Activated CD4-positive, alpha-beta T cell treated with anti-CD3 and anti-CD28 coated beads, Interleukin-2, amount 10 ng/mL, durations not matched to agents 24 days and 14 days (primary cell): ENCODE results near the gene DCUN1D4. TPM values are rescaled to one million over a fixed set of nuclear protein-coding genes. Genes with fewer than 3 reads are reported as not detected.
A peak's percentile ranks its signal among the peaks of the same experiment; 100 is the strongest.
"Not testable (repeated sequence)": the region's sequence is repeated elsewhere in the genome, so short reads cannot be mapped to it uniquely, and the experiment has no call there.

Source experiments
- DNase-seq: peaks from one replicate; pipeline ENCODE4 v3.0.0; 2022
- H3K27ac Mint-ChIP-seq: one replicate; pipeline ENCODE4 v1.8.0; 2022; ENCODE audit warnings: mild to moderate bottlenecking, mixed read lengths
- H3K27me3 Mint-ChIP-seq: one replicate; pipeline ENCODE4 v1.8.0; 2022; ENCODE audit warnings: mixed read lengths
- H3K36me3 Mint-ChIP-seq: one replicate; pipeline ENCODE4 v1.8.0; 2022; ENCODE audit warnings: low read depth, mild to moderate bottlenecking, mixed read lengths
- H3K4me1 Mint-ChIP-seq: one replicate; pipeline ENCODE4 v1.8.0; 2021; ENCODE audit warnings: mixed read lengths
- H3K4me3 Mint-ChIP-seq: one replicate; pipeline ENCODE4 v1.8.0; 2022; ENCODE audit warnings: mild to moderate bottlenecking, moderate library complexity, mixed read lengths
- H3K9me3 Mint-ChIP-seq: one replicate; pipeline ENCODE4 v1.8.0; 2021; ENCODE audit warnings: mixed read lengths
- intact Hi-C: fragments of 100-400 bp; cut with micrococcal nuclease; formaldehyde crosslinking; loops from one replicate; pipeline ENCODE4 v1.15.1; 2023
- total RNA-seq: library from RNA; stranded (reverse); gene quantifications from 2 replicates; pipeline ENCODE4 v1.2.3, GENCODE V29; 2022

DCUN1D4 gene
- total RNA-seq, 1 donor from 2014 or later: 34.3 TPM

- intact Hi-C loops: no loop called here
- no peaks in the 10 kb centered on the region for H3K27me3 Mint-ChIP-seq
- no peaks in the 10 kb centered on the region for H3K9me3 Mint-ChIP-seq
- H3K36me3 Mint-ChIP-seq: peaks cover 24% of the 10 kb centered on the region
- no peak overlapping the region for H3K27ac Mint-ChIP-seq
- H3K4me3 Mint-ChIP-seq: no peak overlapping the region
- H3K4me1 Mint-ChIP-seq: peaks cover 7% of the 10 kb centered on the region
- DNase-seq: no peak
These were observed 47.8 kb downstream of the DCUN1D4 start for GRCh38 chr4:51890760-51891159.

- H3K4me3 Mint-ChIP-seq, H3K27me3 Mint-ChIP-seq, H3K27ac Mint-ChIP-seq, H3K9me3 Mint-ChIP-seq, intact Hi-C loops, DNase-seq: not testable (repeated sequence)
- Mint-ChIP-seq H3K4me1 (peaks cover 16% of the 10 kb centered on the region), H3K36me3 (peaks cover 26% of the 10 kb centered on the region)
These were observed 50.4 kb downstream of the DCUN1D4 start for GRCh38 chr4:51893402-51893801.

- Mint-ChIP-seq H3K4me1 (peaks cover 16% of the 10 kb centered on the region), H3K27me3 (no peaks in the 10 kb centered on the region), H3K9me3 (no peaks in the 10 kb centered on the region), H3K27ac (no peak overlapping the region), H3K36me3 (peaks cover 26% of the 10 kb centered on the region), H3K4me3 (no peak overlapping the region)
- intact Hi-C loops: loop anchor here (2.0 kb wide), 1 partner anchor 51 kb away; the partner anchor contains the start of gene DCUN1D4
- DNase-seq: no peak
These were observed 51.2 kb downstream of the DCUN1D4 start for GRCh38 chr4:51894059-51894645.

DNA sequence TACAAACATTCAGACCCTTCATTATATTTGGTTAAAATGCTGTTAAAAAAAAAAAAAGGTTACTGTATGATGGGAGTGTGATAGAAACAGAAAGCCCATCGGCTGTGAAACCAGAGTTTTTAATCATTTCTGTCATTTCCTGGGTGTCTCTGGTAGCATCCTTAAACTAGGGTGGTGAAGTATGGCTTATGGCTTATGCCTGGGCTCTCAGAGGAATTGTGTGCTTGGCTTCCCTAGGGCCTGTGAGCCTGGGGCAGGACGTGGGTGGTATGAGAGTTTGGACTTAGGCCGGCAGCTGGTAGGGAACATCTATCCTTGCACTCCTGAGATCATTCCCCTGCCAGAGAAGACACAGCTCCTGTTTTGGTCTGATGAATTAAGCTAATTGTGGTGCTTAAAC lies 52.2 kb downstream of the DCUN1D4 start:
- H3K4me3 Mint-ChIP-seq: no peak overlapping the region
- peaks cover 16% of the 10 kb centered on the region for H3K4me1 Mint-ChIP-seq
- no peaks in the 10 kb centered on the region for H3K9me3 Mint-ChIP-seq
- H3K36me3 Mint-ChIP-seq: peaks cover 23% of the 10 kb centered on the region
- DNase-seq: no peak
- H3K27me3 Mint-ChIP-seq: no peaks in the 10 kb centered on the region
- intact Hi-C loops: loop anchor here (2.0 to 5.0 kb wide), 2 partner anchors 52 to 132 kb away; partner anchors contain the start of gene DCUN1D4
- H3K27ac Mint-ChIP-seq: no peak overlapping the region

DNA sequence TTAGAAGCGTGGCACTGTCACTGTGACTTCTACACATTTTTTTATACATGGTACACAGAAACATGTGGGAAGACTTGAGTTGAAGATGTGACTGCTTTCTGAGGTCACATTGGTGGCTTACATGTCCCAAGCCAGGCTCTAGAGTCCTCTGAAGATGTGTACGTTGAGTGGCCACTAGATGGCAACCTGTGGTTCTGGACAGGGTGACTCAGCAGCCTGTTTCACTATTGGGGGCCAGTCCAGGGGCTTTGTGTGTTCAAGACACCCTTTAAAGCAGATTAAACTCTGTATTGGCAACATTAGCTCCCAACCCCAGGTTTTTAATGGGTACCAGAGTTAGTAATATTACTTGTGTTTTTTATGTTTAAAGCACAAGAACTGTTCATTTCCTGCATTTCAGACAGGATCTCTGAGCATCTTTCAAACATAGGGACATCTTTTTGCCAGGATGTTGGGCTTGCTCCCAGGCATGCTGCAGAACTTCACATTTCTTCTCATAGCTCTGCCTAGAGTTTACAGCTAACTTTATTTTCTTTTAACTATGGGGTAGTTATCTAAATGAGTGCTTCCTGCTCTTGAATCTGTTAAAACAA lies 53.0 kb downstream of the DCUN1D4 start:
- peak; percentile 86 for DNase-seq
- Mint-ChIP-seq H3K4me1 (peaks cover 16% of the 10 kb centered on the region), H3K27ac (peak overlapping the region; percentile 64), H3K36me3 (peaks cover 22% of the 10 kb centered on the region), H3K27me3 (no peaks in the 10 kb centered on the region), H3K4me3 (no peak overlapping the region), H3K9me3 (no peaks in the 10 kb centered on the region)
- intact Hi-C loops: loop anchor here (2.0 to 5.0 kb wide), 2 partner anchors 53 to 131 kb away; partner anchors contain the start of gene DCUN1D4

GRCh38 chr4:51901363-51901762 lies 58.4 kb downstream of the DCUN1D4 start:
- Mint-ChIP-seq H3K27me3 (no peaks in the 10 kb centered on the region), H3K27ac (no peak overlapping the region), H3K9me3 (no peaks in the 10 kb centered on the region), H3K36me3 (peaks cover 38% of the 10 kb centered on the region), H3K4me1 (peaks cover 11% of the 10 kb centered on the region), H3K4me3 (no peak overlapping the region)
- no peak for DNase-seq
- intact Hi-C loops: no loop called here

DNA sequence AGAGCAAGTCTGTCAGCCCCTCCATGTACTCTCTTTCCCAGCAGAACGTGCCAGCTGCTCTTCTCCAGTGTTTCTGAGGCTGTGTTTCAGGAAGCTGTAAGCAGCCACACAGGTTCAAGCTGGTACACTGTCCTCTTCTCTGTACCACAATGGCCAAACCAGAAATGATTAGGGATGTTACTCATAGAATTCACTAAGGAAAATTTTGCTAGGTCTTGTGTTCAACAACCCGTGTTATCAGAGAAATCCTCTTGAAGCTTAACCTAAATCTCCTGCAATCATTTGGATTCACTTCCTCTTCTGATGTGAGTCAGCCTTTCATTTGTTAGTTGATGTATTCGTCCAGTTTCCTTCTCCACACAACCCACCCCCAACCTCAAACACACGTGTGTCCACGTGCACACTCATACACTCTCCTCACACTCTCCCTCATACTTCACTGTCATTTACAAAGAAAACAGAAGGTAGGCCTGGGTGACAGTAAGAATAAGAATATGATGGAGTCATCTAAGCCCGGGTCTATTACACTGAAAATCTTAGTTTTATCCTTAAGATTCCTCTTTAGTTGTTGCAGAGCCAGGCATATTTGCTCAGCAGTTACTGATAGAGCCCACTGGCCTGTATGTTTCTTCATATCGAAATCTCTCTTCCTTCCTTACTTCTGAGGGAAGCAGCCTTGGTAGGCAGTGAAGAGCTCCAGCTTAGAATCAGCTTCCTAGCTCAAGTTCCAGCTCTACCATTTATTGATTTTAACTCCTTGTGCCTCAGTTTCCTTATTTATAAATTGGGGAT lies 63.4 kb downstream of the DCUN1D4 start:
- Mint-ChIP-seq H3K27ac (peak overlapping the region; percentile 19), H3K36me3 (peaks cover 37% of the 10 kb centered on the region), H3K4me1 (peaks cover 7% of the 10 kb centered on the region), H3K4me3 (no peak overlapping the region), H3K27me3 (no peaks in the 10 kb centered on the region), H3K9me3 (no peaks in the 10 kb centered on the region)
- intact Hi-C loops: no loop called here
- no peak for DNase-seq

- no peaks in the 10 kb centered on the region for H3K27me3 Mint-ChIP-seq
- H3K27ac Mint-ChIP-seq: no peak overlapping the region
- H3K36me3 Mint-ChIP-seq: peaks cover 38% of the 10 kb centered on the region
- intact Hi-C loops: no loop called here
- H3K9me3 Mint-ChIP-seq: no peaks in the 10 kb centered on the region
- H3K4me3 Mint-ChIP-seq: no peak overlapping the region
- H3K4me1 Mint-ChIP-seq: peaks cover 7% of the 10 kb centered on the region
- no peak for DNase-seq
These were observed 64.2 kb downstream of the DCUN1D4 start for GRCh38 chr4:51907006-51907669.

GRCh38 chr4:51909236-51909703 lies 66.3 kb downstream of the DCUN1D4 start:
- intact Hi-C loops: no loop called here

DNA sequence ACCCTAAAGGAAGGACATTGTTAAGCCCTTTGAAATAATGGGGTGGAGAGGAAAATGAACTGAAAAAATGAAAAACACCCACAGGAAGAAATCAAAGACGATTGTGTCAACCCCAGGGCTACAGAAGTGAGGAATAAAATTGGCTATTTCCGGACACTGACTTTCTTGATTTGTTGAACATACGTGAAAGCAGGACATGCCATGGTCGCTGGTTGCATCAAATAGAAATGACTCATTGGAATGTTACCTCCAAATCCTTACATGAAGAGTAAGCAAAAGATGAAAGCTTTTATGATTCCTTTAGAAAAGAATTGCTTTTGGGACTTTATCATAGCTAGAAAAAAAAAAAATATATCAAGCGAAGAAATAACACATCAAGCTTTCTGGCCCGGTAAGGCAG lies 75.3 kb downstream of the DCUN1D4 start:
- no peaks in the 10 kb centered on the region for H3K4me1 Mint-ChIP-seq
- no peak for DNase-seq
- no peaks in the 10 kb centered on the region for H3K27me3 Mint-ChIP-seq
- H3K4me3 Mint-ChIP-seq: no peak overlapping the region
- intact Hi-C loops: no loop called here
- H3K36me3 Mint-ChIP-seq: peaks cover 28% of the 10 kb centered on the region
- no peak overlapping the region for H3K27ac Mint-ChIP-seq
- peaks cover 3% of the 10 kb centered on the region for H3K9me3 Mint-ChIP-seq

More at GRCh38 chr4:51909236-51909703, 66.3 kb downstream of the DCUN1D4 start:
- Mint-ChIP-seq H3K4me1 (peaks cover 7% of the 10 kb centered on the region), H3K9me3 (no peaks in the 10 kb centered on the region), H3K36me3 (peaks cover 44% of the 10 kb centered on the region), H3K27me3 (no peaks in the 10 kb centered on the region), H3K4me3 (no peak overlapping the region), H3K27ac (no peak overlapping the region)
- no peak for DNase-seq

- Mint-ChIP-seq H3K9me3 (peaks cover 3% of the 10 kb centered on the region), H3K4me3 (no peak overlapping the region), H3K27me3 (no peaks in the 10 kb centered on the region), H3K36me3 (no peaks in the 10 kb centered on the region), H3K4me1 (no peaks in the 10 kb centered on the region), H3K27ac (no peak overlapping the region)
- intact Hi-C loops: no loop called here
- no peak for DNase-seq
These were observed 80.4 kb downstream of the DCUN1D4 start for GRCh38 chr4:51923343-51923742.

GRCh38 chr4:51925307-51925706 lies 82.4 kb downstream of the DCUN1D4 start:
- no peak overlapping the region for H3K27ac Mint-ChIP-seq
- intact Hi-C loops: no loop called here
- no peaks in the 10 kb centered on the region for H3K4me1 Mint-ChIP-seq
- H3K9me3 Mint-ChIP-seq: no peaks in the 10 kb centered on the region
- no peak for DNase-seq
- H3K36me3 Mint-ChIP-seq: no peaks in the 10 kb centered on the region
- H3K4me3 Mint-ChIP-seq: no peak overlapping the region
- H3K27me3 Mint-ChIP-seq: no peaks in the 10 kb centered on the region

DNA sequence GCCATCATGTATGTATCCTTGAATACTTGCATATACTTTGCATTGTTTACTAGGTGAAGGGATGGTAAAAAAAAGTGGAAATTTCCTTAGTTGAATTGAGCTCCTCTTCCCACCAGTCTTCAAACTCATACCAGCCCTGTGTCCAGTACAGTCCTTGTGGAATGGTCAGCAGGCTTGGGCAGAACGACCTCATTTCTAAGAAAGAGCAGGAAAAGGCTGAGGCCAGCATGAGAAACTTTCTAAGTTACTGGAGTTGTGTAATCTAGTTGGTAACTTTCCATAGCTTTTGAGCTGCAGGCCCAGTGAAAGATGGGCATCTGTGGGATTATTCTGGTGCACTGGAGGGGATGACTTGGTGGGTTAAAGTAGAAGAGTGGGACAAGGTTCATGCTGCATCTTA lies 87.6 kb downstream of the DCUN1D4 start:
- Mint-ChIP-seq H3K4me3 (no peak overlapping the region), H3K27me3 (peaks cover 2% of the 10 kb centered on the region), H3K36me3 (no peaks in the 10 kb centered on the region), H3K27ac (no peak overlapping the region), H3K4me1 (no peaks in the 10 kb centered on the region), H3K9me3 (no peaks in the 10 kb centered on the region)
- DNase-seq: no peak
- intact Hi-C loops: no loop called here

- Mint-ChIP-seq H3K4me3 (no peak overlapping the region), H3K36me3 (no peaks in the 10 kb centered on the region), H3K27ac (no peak overlapping the region), H3K9me3 (no peaks in the 10 kb centered on the region), H3K27me3 (peaks cover 2% of the 10 kb centered on the region), H3K4me1 (no peaks in the 10 kb centered on the region)
- DNase-seq: no peak
- intact Hi-C loops: no loop called here
These were observed 88.5 kb downstream of the DCUN1D4 start for GRCh38 chr4:51931461-51931860.
